Activated naive CD8-positive, alpha-beta T cell treated with anti-CD3 and anti-CD28 coated beads, Interleukin-2, amount 10 ng/mL, durations not matched to agents 7 days and 5 days (primary cell): ENCODE results near the gene NACC2. TPM values are rescaled to one million over a fixed set of nuclear protein-coding genes. Genes with fewer than 3 reads are reported as not detected.
A peak's percentile ranks its signal among the peaks of the same experiment; 100 is the strongest.
"Not testable (repeated sequence)": the region's sequence is repeated elsewhere in the genome, so short reads cannot be mapped to it uniquely, and the experiment has no call there.

Source experiments
- ATAC-seq: fragments of 150-1000 bp; cut with Tn5 transposase; one replicate; pipeline ENCODE4 v1.10.0; 2021; ENCODE audit warnings: low read depth, moderate library complexity
- POLR2A ChIA-PET: fragments of 350-600 bp; sonication (Branson Sonifier 250); formaldehyde crosslinking; loops from one replicate; lab custom pipeline; 2021; ENCODE audit warnings: antibody characterized with exemption; lab: Charles Lee
- DNase-seq: peaks from one replicate; pipeline ENCODE4 v3.0.0; 2021
- H3K27ac Mint-ChIP-seq: one replicate; pipeline ENCODE4 v1.8.0; 2022; ENCODE audit warnings: mild to moderate bottlenecking, mixed read lengths
- H3K27me3 Mint-ChIP-seq: one replicate; pipeline ENCODE4 v1.8.0; 2022; ENCODE audit warnings: mild to moderate bottlenecking, moderate library complexity, mixed read lengths
- H3K36me3 Mint-ChIP-seq: one replicate; pipeline ENCODE4 v1.8.0; 2021; ENCODE audit warnings: mild to moderate bottlenecking, mixed read lengths
- H3K4me1 Mint-ChIP-seq: one replicate; pipeline ENCODE4 v1.8.0; 2021; ENCODE audit warnings: mixed read lengths
- H3K4me3 Mint-ChIP-seq: one replicate; pipeline ENCODE4 v1.8.0; 2022; ENCODE audit warnings: mild to moderate bottlenecking, moderate library complexity, mixed read lengths
- H3K9me3 Mint-ChIP-seq: one replicate; pipeline ENCODE4 v1.8.0; 2021; ENCODE audit warnings: mixed read lengths
- total RNA-seq, 2 experiments: library from RNA; stranded (reverse); gene quantifications; one replicate each; pipeline ENCODE4 v1.2.3, GENCODE V29; 2021

NACC2 gene
- total RNA-seq, 2 experiments from 2014 or later = 10.5 to 11.2 TPM

DNA sequence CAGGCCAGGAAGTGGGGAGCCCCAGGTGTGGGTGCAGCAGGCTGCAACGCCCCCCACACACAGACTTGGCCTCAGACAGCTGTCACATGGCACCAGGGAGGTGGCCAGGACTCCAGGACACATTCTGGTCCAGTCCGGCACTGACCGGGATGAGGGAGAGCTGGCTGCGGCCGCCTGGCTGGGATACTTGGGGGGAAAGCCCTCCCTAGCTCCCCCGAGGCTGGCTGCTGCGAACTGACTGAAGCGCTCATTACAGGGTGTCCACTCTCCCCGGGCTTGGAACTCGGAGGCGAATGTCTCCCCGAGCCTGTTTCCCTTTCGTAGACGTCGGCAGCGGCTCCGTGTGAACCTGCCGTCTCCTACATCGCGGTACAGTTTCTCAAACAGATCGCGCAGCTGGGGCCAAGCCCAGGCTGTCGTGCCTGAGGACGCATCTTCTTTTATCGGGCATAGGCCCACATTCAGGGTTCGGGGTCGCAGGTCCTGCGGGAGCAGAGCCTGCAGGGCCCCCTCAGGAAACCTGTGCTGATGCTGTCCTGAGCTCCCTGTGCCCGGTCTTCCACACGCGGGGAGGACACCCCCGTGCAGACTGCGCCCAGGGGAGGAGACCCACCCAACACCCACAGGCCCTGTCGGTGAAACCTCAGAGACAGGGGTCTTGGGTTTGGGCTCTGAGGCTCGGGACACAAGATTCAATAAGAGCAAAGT lies 19.8 kb downstream of the NACC2 start:
- ATAC-seq (no peak), DNase-seq (no peak)
- H3K9me3 Mint-ChIP-seq = no peaks in the 10 kb centered on the region
- peaks cover 3% of the 10 kb centered on the region for H3K36me3 Mint-ChIP-seq
- H3K4me1 Mint-ChIP-seq = peaks cover 10% of the 10 kb centered on the region
- H3K27ac Mint-ChIP-seq = no peak overlapping the region
- POLR2A ChIA-PET = interaction anchor here (0.5 kb wide), 1 partner anchor 15 kb away, joined by 3 read pairs; no protein-coding TSS in a partner anchor
- H3K4me3 Mint-ChIP-seq = peak overlapping the region; percentile 48
- no peaks in the 10 kb centered on the region for H3K27me3 Mint-ChIP-seq

GRCh38 chr9:136074706-136075105 lies 20.4 kb downstream of the NACC2 start:
- Mint-ChIP-seq H3K27me3 (no peaks in the 10 kb centered on the region), H3K4me1 (peaks cover 10% of the 10 kb centered on the region), H3K9me3 (no peaks in the 10 kb centered on the region), H3K4me3 (no peak overlapping the region), H3K36me3 (peaks cover 3% of the 10 kb centered on the region), H3K27ac (no peak overlapping the region)
- DNase-seq (no peak), ATAC-seq (no peak)
- POLR2A ChIA-PET = no interaction called here

- H3K4me3 Mint-ChIP-seq = no peak overlapping the region
- no peak for ATAC-seq
- H3K9me3 Mint-ChIP-seq = peaks cover under 1% of the 10 kb centered on the region
- DNase-seq = no peak
- peaks cover 2% of the 10 kb centered on the region for H3K4me1 Mint-ChIP-seq
- no peak overlapping the region for H3K27ac Mint-ChIP-seq
- H3K27me3 Mint-ChIP-seq = no peaks in the 10 kb centered on the region
- peaks cover 5% of the 10 kb centered on the region for H3K36me3 Mint-ChIP-seq
- POLR2A ChIA-PET = no interaction called here
These were observed 32.2 kb downstream of the NACC2 start for GRCh38 chr9:136062657-136063439.

- H3K4me3 Mint-ChIP-seq, H3K27ac Mint-ChIP-seq, H3K9me3 Mint-ChIP-seq, DNase-seq, H3K4me1 Mint-ChIP-seq, H3K27me3 Mint-ChIP-seq, POLR2A ChIA-PET, ATAC-seq, H3K36me3 Mint-ChIP-seq: not testable (repeated sequence)
These were observed 33.2 kb downstream of the NACC2 start for GRCh38 chr9:136061916-136062315.

DNA sequence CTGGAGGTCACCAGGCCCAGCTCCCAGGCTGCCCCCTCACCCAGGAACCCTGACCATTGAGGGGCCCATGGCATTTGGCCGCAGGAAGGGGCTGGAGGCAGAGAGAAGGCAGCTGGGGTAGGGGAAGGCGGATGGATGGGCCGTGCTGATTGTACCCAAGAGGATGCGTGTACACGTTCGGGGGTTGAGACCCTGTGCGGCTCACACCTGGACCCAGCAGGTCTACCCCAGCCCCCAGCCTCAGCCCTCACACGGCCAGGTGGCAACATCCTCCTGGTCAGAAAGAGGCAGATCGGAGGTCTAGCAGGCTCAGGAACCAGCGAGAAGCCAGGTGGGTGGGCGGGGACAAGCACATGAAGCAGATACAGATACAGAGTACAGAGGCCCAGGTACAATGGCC lies 33.7 kb downstream of the NACC2 start:
- Mint-ChIP-seq H3K4me3 (no peak overlapping the region), H3K27ac (no peak overlapping the region), H3K36me3 (no peaks in the 10 kb centered on the region), H3K9me3 (no peaks in the 10 kb centered on the region), H3K4me1 (peaks cover 2% of the 10 kb centered on the region), H3K27me3 (no peaks in the 10 kb centered on the region)
- DNase-seq (no peak), ATAC-seq (no peak)
- POLR2A ChIA-PET = no interaction called here

DNA sequence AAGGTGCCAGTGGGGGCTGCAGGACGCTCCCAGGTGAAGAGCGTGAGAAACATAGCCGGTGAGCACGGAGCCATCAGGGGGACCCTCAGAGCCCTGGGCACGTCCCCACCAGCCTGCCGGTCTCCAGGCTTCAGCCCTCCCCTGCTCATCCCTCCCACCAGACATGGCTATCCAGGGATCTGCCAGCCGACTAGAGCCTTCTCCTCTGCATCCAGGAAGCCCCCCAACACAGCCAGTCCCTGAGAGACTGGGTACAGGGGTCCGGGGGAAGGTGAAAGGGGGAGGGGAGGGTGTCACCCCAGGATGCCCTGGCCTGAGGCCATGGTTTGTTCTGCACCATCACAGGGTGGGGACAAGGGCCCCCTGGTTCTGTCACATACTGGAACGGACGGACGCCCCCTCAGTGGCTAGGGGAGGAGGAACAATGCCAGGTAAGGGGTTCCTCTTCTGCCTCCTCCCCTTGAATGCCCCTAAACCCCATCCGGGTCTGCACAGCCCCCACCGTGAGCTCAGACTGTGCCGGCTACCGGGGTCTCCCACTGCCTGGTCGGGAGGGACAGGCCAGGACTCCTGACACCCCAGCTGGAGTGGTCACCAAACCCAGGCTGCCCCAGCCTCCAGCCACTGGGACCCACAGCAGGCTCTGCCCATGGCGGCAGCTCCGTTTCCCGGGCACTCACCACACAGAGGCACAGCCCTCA lies 34.3 kb downstream of the NACC2 start:
- POLR2A ChIA-PET = no interaction called here
- H3K36me3 Mint-ChIP-seq = no peaks in the 10 kb centered on the region
- H3K27me3 Mint-ChIP-seq = no peaks in the 10 kb centered on the region
- H3K4me1 Mint-ChIP-seq = no peaks in the 10 kb centered on the region
- ATAC-seq (no peak), DNase-seq (no peak)
- H3K27ac Mint-ChIP-seq = no peak overlapping the region
- no peak overlapping the region for H3K4me3 Mint-ChIP-seq
- no peaks in the 10 kb centered on the region for H3K9me3 Mint-ChIP-seq

- H3K27ac Mint-ChIP-seq = no peak overlapping the region
- H3K4me1 Mint-ChIP-seq = peaks cover 2% of the 10 kb centered on the region
- H3K27me3 Mint-ChIP-seq = no peaks in the 10 kb centered on the region
- no peaks in the 10 kb centered on the region for H3K9me3 Mint-ChIP-seq
- ATAC-seq (no peak), DNase-seq (no peak)
- H3K4me3 Mint-ChIP-seq = no peak overlapping the region
- no peaks in the 10 kb centered on the region for H3K36me3 Mint-ChIP-seq
- POLR2A ChIA-PET = no interaction called here
These were observed 35.0 kb downstream of the NACC2 start for GRCh38 chr9:136059851-136060670.

GRCh38 chr9:136059321-136059791 lies 35.7 kb downstream of the NACC2 start:
- POLR2A ChIA-PET = no interaction called here
- Mint-ChIP-seq H3K27me3 (no peaks in the 10 kb centered on the region), H3K4me1 (peaks cover 2% of the 10 kb centered on the region), H3K4me3 (no peak overlapping the region), H3K27ac (no peak overlapping the region), H3K9me3 (no peaks in the 10 kb centered on the region), H3K36me3 (no peaks in the 10 kb centered on the region)
- DNase-seq (no peak), ATAC-seq (no peak)

- Mint-ChIP-seq H3K4me3 (no peak overlapping the region), H3K27me3 (no peaks in the 10 kb centered on the region), H3K36me3 (no peaks in the 10 kb centered on the region), H3K27ac (no peak overlapping the region), H3K4me1 (peaks cover 2% of the 10 kb centered on the region), H3K9me3 (no peaks in the 10 kb centered on the region)
- POLR2A ChIA-PET = no interaction called here
- no peak for ATAC-seq
- no peak for DNase-seq
These were observed 36.2 kb downstream of the NACC2 start for GRCh38 chr9:136058801-136059302.

DNA sequence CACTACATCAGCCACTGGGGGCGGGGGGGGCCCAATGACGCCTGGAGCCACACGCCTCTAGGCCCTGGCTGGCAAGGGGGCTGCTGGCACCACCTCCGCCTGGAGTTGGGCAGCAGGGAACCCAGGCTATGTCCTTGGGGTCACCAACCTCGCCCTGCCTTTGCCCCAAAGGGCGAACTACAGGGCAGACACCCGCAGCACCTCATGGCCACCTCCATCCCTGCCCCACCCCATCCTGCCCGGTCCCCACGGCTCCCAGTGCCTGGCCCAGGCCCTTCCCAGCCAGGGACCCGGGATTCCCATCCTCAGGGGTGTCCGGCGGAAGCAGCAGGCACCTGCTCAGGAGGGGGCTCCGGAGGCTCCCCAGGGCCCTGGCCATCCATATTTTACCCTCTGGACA lies 37.0 kb downstream of the NACC2 start:
- H3K9me3 Mint-ChIP-seq = no peaks in the 10 kb centered on the region
- H3K4me1 Mint-ChIP-seq = peaks cover 2% of the 10 kb centered on the region
- no peak overlapping the region for H3K4me3 Mint-ChIP-seq
- POLR2A ChIA-PET = no interaction called here
- no peak for ATAC-seq
- no peak for DNase-seq
- H3K27me3 Mint-ChIP-seq = no peaks in the 10 kb centered on the region
- H3K27ac Mint-ChIP-seq = no peak overlapping the region
- no peaks in the 10 kb centered on the region for H3K36me3 Mint-ChIP-seq

DNA sequence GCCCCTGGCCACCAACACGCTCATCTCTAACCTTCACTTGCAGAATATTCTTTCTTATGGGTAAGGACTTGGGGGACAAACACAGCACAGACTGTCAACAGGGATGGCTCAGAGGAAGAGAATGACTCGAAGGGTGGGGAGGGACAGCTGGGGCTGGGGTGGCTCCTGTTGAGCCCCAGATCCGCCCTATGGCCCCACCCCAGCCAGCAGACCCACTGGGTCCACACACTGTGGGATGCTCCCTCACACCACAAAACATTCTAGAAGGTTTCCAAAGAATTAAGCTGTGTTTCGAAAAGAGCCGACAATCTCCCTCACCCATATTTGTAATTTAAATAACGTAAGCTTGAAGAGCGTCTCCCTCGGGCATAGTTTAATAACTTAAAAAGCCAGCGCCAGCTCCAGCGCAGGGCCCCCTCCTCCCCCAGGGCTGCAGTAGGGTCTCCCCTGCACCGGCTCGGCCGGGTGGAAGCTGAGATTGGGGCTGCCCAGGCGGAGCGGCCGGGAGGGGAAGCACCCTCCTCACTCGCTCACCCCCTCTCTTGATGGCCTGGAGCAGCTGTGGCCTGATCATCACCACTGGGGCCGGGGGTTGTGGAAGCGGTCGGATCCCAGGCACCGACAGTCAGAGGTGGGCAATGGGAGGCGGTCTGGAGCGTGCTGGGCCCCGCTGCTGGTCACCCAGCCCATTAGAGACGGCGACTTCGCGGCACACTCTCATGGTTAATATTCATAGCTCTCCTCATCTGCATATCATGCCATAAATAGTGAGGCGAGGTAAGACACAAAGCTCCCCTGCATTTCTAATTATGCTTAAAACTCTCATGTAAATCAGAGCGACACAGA lies 37.6 kb downstream of the NACC2 start:
- peaks cover under 1% of the 10 kb centered on the region for H3K27me3 Mint-ChIP-seq
- no peak overlapping the region for H3K27ac Mint-ChIP-seq
- H3K4me1 Mint-ChIP-seq = peaks cover 2% of the 10 kb centered on the region
- DNase-seq (no peak), ATAC-seq (no peak)
- no peak overlapping the region for H3K4me3 Mint-ChIP-seq
- H3K9me3 Mint-ChIP-seq = no peaks in the 10 kb centered on the region
- no peaks in the 10 kb centered on the region for H3K36me3 Mint-ChIP-seq
- POLR2A ChIA-PET = no interaction called here

GRCh38 chr9:136056546-136057235 lies 38.4 kb downstream of the NACC2 start:
- POLR2A ChIA-PET = no interaction called here
- Mint-ChIP-seq H3K4me3 (no peak overlapping the region), H3K36me3 (no peaks in the 10 kb centered on the region), H3K9me3 (no peaks in the 10 kb centered on the region), H3K4me1 (peaks cover 6% of the 10 kb centered on the region), H3K27me3 (peaks cover 6% of the 10 kb centered on the region), H3K27ac (no peak overlapping the region)
- no peak for ATAC-seq
- DNase-seq = no peak
